Lower lobe of right lung (tissue), 2 donors: ENCODE measurements around the gene PRCC. TPM values are rescaled to one million over a fixed set of nuclear protein-coding genes. Genes with fewer than 3 reads are reported as not detected.
A peak's percentile ranks its signal among the peaks of the same experiment; 100 is the strongest.

Source experiments
- ATAC-seq, 2 donors: fragments of 200-7000 bp; cut with Tn5 transposase; one replicate each; pipeline ENCODE4 v1.9.1; 2020 to 2022; ENCODE audit warnings: mild to moderate bottlenecking in 2 of 2, moderate library complexity in 2 of 2
- DNase-seq: peaks from one replicate; pipeline ENCODE4 v3.0.0-alpha.2; 2020
- H3K27ac ChIP-seq: fragments of 200-600 bp; one replicate; pipeline ENCODE4 v1.8.0; 2022
- H3K27me3 ChIP-seq: fragments of 200-600 bp; one replicate; pipeline ENCODE4 v1.8.0; 2022; ENCODE audit warnings: low read depth
- H3K36me3 ChIP-seq: fragments of 200-600 bp; one replicate; pipeline ENCODE4 v1.8.0; 2022; ENCODE audit warnings: mild to moderate bottlenecking
- H3K4me1 ChIP-seq: fragments of 200-600 bp; one replicate; pipeline ENCODE4 v1.8.0; 2022
- H3K4me3 ChIP-seq: fragments of 200-600 bp; one replicate; pipeline ENCODE4 v1.8.0; 2022; ENCODE audit warnings: mild to moderate bottlenecking
- H3K9me3 ChIP-seq: fragments of 200-600 bp; one replicate; pipeline ENCODE4 v1.8.0; 2022
- intact Hi-C: fragments of 100-400 bp; cut with DNase I; formaldehyde crosslinking; loops from one replicate; pipeline ENCODE4 v1.11.0; 2022
- total RNA-seq: library from RNA; stranded (reverse); fragmentation: NEBNext Ultra II Directional; extraction: Animal tissue kit (Norgen Biotek cat#: 25700); gene quantifications from one replicate; pipeline ENCODE4 v1.2.1, GENCODE V29; 2021
- TF ChIP-seq, protein P1 (sequence below): fragments of 200-600 bp; IDR thresholded peaks from one replicate; pipeline ENCODE4 v1.8.0; 2022; ENCODE audit warnings: antibody characterized with exemption, mild to moderate bottlenecking
- donor health status: DM: no; HTN: yes; CAD: no; lungs with severe emphysema.

PRCC gene
- total RNA-seq, 1 donor from 2014 or later, result 51.9 TPM

DNA sequence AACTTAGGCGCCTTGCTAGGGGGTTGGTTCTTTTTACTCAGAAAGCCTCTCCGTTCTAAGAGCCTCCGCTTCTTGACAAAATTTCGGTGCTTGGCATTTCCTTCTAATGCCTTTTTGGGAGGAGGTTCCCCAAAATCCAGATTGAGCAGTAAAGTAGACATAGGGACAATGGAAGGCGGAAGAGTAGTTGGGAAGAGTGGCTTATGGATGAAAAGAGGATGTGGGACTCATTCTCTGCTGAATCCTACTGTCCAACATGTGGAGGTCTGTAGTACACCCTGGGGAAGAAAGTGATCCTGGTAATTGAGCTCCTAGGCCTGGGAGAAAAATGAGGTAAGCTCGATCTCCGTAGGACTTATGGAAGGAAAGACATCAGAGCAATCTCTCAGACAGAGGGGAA lies 39.8 kb upstream of the PRCC start:
- Histone ChIP-seq H3K27ac (peak overlapping the region; percentile 99), H3K9me3 (no peaks in the 10 kb centered on the region), H3K4me1 (peaks cover 48% of the 10 kb centered on the region), H3K27me3 (no peaks in the 10 kb centered on the region), H3K4me3 (peak overlapping the region; percentile 90), H3K36me3 (peaks cover 37% of the 10 kb centered on the region)
- TF ChIP-seq, protein P1, sequence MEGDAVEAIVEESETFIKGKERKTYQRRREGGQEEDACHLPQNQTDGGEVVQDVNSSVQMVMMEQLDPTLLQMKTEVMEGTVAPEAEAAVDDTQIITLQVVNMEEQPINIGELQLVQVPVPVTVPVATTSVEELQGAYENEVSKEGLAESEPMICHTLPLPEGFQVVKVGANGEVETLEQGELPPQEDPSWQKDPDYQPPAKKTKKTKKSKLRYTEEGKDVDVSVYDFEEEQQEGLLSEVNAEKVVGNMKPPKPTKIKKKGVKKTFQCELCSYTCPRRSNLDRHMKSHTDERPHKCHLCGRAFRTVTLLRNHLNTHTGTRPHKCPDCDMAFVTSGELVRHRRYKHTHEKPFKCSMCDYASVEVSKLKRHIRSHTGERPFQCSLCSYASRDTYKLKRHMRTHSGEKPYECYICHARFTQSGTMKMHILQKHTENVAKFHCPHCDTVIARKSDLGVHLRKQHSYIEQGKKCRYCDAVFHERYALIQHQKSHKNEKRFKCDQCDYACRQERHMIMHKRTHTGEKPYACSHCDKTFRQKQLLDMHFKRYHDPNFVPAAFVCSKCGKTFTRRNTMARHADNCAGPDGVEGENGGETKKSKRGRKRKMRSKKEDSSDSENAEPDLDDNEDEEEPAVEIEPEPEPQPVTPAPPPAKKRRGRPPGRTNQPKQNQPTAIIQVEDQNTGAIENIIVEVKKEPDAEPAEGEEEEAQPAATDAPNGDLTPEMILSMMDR, result no peak
- no peak for DNase-seq
- no peak for ATAC-seq
- intact Hi-C loops, result no loop called here

DNA sequence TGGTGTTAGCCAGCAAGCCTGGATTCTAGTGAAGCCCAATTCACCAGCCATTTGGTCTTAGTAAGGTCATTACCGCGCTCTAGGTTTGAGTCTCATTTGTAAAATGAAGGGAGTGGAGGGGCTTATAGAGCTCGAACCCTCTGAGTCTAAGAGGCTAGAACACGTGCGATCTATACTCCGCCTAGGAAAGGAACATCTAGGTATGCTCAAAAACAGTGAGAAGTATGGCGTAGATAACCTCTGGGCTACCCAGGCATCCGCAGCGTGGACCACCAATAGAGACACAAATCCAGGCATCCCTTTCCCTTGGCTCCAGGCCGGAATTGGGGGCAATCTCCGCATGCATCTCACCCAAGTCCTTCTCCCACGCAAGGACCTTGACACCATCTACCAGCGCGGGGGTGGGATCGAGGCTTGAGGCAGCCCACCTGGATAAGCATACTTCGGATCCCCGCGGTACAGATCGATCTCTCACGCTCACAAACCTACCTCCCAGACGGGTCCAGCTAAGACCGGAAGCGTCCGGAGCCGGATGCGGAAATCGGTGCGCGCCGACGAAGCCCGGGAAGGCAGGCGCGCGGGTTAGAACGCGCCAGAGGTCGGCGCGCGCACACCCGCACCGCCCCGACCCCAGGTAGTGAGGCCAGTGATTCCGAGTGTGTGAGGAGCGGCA lies 39.3 kb upstream of the PRCC start, which contains the start of gene METTL25B:
Gene METTL25B, plus strand, starts transcription at position 544 of the 673 bp plus-strand sequence. CDS start 636 bp downstream, outside the sequence.
- no peaks in the 10 kb centered on the region for H3K27me3 ChIP-seq
- ATAC-seq (peak; percentile 88 to 90), DNase-seq (peak; percentile 89)
- peaks cover 37% of the 10 kb centered on the region for H3K36me3 ChIP-seq
- peak within 1 kb of the TSS; percentile 90 for H3K4me3 ChIP-seq
- H3K27ac ChIP-seq, result peak within 1 kb of the TSS; percentile 99
- intact Hi-C loops, result no loop called here
- H3K4me1 ChIP-seq, result peaks cover 48% of the 10 kb centered on the region
- no peaks in the 10 kb centered on the region for H3K9me3 ChIP-seq
- TF ChIP-seq, protein P1, result no peak

DNA sequence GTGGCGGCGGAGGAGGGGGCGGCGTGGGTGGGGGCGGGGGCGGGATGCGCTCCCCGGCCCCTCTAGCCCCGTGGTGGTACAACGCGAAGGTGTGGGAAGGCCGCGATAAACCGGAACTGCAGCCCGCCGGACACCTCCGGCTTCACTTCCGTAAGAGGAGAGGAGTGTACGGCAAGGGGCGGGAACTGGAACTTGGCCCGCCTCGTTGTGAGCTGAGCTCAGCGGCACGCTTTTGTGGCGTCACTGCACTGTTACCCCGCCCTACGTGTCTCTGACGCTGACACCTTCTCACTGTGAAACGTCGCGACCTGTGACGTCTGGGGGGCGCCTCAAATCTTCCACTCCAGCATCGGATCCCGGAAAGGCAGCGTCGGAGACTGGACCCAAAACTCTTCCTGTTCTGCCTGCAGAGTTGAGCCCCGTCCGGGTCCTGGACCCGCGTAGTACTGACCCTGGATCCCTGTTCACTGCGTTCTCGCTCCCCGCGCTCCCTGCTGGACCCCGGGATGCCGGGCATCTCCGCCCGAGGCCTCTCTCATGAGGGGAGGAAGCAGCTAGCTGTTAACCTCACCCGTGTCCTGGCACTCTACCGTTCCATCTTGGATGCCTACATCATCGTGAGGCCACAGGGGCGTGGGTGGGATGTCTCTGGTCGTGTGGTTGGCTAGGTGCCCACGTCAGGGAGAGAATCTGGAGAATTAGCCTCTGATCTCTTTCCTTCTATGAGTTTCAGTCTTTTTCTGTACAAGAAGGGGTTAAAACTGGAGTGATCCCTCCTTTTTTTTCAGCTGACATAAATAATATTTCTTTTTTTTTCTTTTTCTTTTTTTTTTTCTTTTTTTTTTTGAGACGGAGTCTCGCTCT lies 38.5 kb upstream of the PRCC start, which contains the start of gene ISG20L2:
Gene ISG20L2, minus strand, starts transcription at position 168 of the 864 bp plus-strand sequence. CDS start 1,114 bp downstream, outside the sequence.
- DNase-seq (peak; percentile 99), ATAC-seq (peak; percentile 97)
- Histone ChIP-seq H3K4me3 (peak within 1 kb of the TSS; percentile 90), H3K27ac (peak within 1 kb of the TSS; percentile 99), H3K4me1 (peaks cover 48% of the 10 kb centered on the region), H3K36me3 (peaks cover 37% of the 10 kb centered on the region), H3K27me3 (no peaks in the 10 kb centered on the region), H3K9me3 (no peaks in the 10 kb centered on the region)
- intact Hi-C loops, result no loop called here
- TF ChIP-seq, protein P1, result no peak

DNA sequence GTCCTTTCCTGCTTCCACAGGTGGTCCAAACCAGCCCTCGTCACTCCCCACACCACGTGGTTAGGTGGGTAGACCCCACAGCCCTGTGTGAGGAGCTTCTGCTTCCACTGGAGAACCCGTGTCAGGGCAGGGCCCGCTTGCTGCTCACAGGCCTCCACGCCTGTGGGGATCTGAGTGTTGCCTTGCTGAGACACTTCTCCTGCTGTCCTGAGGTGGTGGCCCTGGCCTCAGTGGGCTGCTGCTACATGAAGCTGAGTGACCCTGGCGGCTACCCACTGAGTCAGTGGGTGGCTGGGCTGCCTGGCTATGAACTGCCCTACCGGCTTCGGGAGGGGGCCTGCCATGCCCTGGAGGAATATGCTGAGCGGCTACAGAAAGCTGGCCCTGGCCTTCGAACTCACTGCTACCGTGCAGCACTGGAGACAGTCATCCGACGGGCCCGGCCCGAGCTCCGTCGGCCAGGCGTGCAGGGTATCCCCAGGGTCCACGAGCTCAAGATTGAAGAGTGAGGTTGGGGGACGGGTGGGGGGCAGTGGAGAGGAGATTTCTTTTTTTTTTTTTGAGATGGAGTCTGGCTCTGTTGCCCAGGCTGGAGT lies 33.2 kb upstream of the PRCC start:
- Histone ChIP-seq H3K9me3 (no peaks in the 10 kb centered on the region), H3K4me1 (peaks cover 9% of the 10 kb centered on the region), H3K27ac (no peak overlapping the region), H3K4me3 (no peak overlapping the region), H3K27me3 (no peaks in the 10 kb centered on the region), H3K36me3 (peaks cover 59% of the 10 kb centered on the region)
- TF ChIP-seq, protein P1, result no peak
- no peak for DNase-seq
- ATAC-seq, result no peak
- intact Hi-C loops, result no loop called here

DNA sequence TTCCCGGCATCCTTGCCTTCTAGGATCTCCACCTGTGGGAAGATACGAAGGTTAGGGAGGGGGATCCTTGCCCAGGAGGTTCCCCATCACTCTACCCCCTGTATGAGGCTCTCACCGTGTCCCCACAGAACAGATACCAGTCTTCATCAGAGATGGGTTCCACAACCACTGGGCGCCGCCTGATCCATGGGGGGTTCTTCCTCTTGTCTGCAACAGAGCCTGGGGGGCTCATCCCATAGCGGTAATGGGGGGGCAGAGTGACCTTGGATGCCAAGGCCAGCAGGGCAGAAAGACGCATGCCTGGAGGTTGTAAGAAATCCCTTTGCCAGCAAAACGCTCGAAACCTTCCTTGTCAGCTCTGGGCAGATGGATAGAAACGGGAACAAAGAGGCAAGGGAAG lies 28.9 kb upstream of the PRCC start:
- DNase-seq (peak; percentile 40), ATAC-seq (no peak)
- H3K27me3 ChIP-seq, result no peaks in the 10 kb centered on the region
- peaks cover 58% of the 10 kb centered on the region for H3K36me3 ChIP-seq
- intact Hi-C loops, result no loop called here
- TF ChIP-seq, protein P1, result no peak
- peaks cover 26% of the 10 kb centered on the region for H3K4me1 ChIP-seq
- no peak overlapping the region for H3K4me3 ChIP-seq
- no peaks in the 10 kb centered on the region for H3K9me3 ChIP-seq
- no peak overlapping the region for H3K27ac ChIP-seq
